AG10803 (cell line): ENCODE results near the gene SOD1.
A peak's percentile ranks its signal among the peaks of the same experiment; 100 is the strongest.

Experiments used
- DNase-seq: peaks from one replicate; pipeline ENCODE4 v3.0.0; 2010; ENCODE audit warnings: low read depth
- H3K4me3 ChIP-seq: 2 replicates; pipeline ENCODE4 v1.5.1; 2011; ENCODE audit warnings: mild to moderate bottlenecking, low read length, control low read depth
- TF ChIP-seq, protein P1 (sequence below): conservative IDR thresholded peaks from 2 replicates; pipeline ENCODE4 v1.5.1; 2011; ENCODE audit warnings: mild to moderate bottlenecking, low read length, control low read depth, inconsistent platforms

SOD1 gene

DNA sequence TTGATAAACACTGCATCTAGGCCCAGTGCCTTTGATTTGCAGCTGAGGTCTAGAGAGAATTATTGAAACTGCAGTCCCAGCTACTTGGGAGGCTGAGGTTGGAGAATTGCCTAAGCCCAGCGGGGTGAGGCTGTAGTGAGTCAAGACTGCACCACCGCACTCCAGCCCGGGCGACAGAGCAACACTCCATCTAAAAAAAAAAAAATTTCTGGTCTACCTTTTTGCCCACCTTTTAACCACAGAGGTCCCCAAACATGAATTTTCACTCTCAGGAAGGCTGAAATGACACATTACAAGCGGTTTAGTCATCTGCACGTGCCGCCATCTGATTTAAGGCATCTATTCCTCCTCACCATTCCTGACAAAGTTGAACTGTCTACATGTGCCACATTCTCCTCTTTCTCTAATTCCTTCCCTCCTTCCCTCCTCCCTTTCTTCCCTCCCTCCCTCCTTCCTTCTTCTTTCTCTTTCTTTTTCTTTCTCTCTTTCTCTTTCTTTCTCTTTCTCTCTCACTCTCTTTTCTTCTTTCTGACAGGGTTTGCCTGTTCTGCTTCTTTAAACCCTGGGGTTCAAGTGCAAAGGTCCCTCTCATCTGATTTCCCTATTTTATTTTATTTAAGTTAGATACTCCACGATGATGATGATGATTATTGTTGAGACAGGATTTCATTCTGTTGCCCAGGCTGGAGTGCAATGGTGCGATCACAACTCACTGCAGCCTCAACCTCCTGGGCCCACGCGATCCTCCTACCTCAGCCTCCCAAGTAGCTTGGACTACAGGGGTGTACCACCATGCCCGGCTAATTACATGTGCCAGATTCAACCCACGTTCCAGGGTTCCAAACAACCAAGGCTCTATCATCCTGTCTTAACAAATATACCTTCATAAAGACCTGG lies 3.0 kb upstream of the SOD1 start:
- TF ChIP-seq, protein P1, sequence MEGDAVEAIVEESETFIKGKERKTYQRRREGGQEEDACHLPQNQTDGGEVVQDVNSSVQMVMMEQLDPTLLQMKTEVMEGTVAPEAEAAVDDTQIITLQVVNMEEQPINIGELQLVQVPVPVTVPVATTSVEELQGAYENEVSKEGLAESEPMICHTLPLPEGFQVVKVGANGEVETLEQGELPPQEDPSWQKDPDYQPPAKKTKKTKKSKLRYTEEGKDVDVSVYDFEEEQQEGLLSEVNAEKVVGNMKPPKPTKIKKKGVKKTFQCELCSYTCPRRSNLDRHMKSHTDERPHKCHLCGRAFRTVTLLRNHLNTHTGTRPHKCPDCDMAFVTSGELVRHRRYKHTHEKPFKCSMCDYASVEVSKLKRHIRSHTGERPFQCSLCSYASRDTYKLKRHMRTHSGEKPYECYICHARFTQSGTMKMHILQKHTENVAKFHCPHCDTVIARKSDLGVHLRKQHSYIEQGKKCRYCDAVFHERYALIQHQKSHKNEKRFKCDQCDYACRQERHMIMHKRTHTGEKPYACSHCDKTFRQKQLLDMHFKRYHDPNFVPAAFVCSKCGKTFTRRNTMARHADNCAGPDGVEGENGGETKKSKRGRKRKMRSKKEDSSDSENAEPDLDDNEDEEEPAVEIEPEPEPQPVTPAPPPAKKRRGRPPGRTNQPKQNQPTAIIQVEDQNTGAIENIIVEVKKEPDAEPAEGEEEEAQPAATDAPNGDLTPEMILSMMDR: no peak
- H3K4me3 ChIP-seq: no peak overlapping the region
- peak; percentile 18 for DNase-seq

DNA sequence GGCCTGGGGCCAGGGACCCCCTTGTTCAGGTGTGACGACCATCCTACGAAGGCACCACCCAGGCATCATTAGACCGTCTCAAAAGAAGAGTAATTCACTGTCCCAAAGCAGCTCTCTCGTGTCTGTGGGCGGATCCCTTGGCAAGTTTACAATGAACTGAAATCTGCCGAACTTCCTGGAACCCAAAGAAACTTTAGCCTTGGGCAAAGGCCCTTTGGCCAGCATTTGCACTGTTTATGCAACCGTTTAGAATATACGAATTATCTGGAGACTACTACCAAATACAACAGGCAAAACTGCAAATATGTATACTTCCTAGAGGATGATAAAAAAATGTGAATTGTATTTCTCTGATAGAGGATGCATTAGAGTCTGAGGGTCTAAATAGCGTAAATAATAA lies 1.4 kb upstream of the SOD1 start:
- no peak overlapping the region for H3K4me3 ChIP-seq
- no peak for DNase-seq
- TF ChIP-seq, protein P1: no peak

DNA sequence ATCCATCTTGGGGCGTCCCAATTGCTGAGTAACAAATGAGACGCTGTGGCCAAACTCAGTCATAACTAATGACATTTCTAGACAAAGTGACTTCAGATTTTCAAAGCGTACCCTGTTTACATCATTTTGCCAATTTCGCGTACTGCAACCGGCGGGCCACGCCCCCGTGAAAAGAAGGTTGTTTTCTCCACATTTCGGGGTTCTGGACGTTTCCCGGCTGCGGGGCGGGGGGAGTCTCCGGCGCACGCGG lies 282 bp upstream of the SOD1 start:
- TF ChIP-seq, protein P1: no peak
- peak overlapping the region; percentile 99 for H3K4me3 ChIP-seq
- no peak for DNase-seq

DNA sequence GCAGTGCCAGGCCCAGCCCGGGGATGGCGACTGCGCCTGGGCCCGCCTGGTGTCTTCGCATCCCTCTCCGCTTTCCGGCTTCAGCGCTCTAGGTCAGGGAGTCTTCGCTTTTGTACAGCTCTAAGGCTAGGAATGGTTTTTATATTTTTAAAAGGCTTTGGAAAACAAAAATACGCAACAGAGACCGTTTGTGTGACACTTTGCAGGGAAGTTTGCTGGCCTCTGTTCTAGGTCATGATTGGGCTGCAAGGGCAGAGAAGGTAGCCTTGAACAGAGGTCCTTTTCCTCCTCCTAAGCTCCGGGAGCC lies 719 bp downstream of the SOD1 start:
- DNase-seq: peak; percentile 13
- peak overlapping the region; percentile 99 for H3K4me3 ChIP-seq
- TF ChIP-seq, protein P1: no peak

DNA sequence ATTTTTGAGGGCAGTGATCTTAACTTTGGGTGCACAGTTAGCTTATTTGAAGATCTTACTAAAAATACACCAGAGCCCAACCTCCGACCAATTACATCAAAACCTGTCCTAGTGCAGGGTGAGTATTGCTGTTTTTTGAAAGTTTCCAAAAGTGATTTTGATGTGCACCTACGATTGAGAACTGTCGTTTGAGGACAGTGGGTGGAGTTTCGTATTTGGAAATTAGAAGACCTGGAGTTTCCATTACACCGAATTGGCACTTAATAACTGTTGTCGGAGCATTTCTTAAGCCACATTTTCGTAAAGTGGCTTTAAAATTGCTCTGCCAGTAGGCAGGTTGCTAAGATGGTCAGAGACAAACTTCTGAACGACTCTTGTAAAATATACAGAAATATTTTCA lies 1.1 kb downstream of the SOD1 start:
- DNase-seq: no peak
- peak overlapping the region; percentile 99 for H3K4me3 ChIP-seq

DNA sequence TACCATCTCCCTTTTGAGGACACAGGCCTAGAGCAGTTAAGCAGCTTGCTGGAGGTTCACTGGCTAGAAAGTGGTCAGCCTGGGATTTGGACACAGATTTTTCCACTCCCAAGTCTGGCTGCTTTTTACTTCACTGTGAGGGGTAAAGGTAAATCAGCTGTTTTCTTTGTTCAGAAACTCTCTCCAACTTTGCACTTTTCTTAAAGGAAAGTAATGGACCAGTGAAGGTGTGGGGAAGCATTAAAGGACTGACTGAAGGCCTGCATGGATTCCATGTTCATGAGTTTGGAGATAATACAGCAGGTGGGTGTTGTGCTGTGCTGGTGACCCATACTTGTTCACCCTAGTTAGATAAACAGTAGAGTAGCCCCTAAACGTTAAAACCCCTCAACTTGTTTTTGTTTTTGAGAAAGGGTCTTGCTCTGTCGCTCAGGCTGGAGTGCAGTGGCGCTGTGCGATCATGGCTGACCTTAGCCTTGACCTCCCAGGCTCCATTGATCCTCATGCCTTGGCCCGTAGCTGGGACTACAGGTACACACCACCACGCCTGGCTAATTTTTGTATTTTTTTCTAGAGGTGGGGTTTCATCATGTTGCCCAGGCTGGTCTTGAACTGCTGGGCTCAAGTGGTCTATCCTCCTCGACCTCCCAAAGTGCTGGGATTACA lies 4.2 kb downstream of the SOD1 start:
- DNase-seq: no peak

More for the DNA sequence above, 1.1 kb downstream of the SOD1 start:
- TF ChIP-seq, protein P1: no peak

More for the DNA sequence above, 4.2 kb downstream of the SOD1 start:
- H3K4me3 ChIP-seq: no peak overlapping the region
- TF ChIP-seq, protein P1: no peak
